GM19239 (cell line): ENCODE measurements around the gene HNRNPU.
A peak's percentile ranks its signal among the peaks of the same experiment; 100 is the strongest.

Source experiments
- DNase-seq: peaks from one replicate; pipeline ENCODE4 v3.0.0; 2011; ENCODE audit warnings: low spot score; ENCODE audit not compliant: insufficient read length
- FAIRE-seq: peaks from 2 replicates; lab custom pipeline; 2011; peaks lifted over from hg19 to GRCh38; lab: Jason Lieb, UNC

Gene HNRNPU

GRCh38 chr1:244864253-244865027, at the start of gene HNRNPU:
TSS of gene HNRNPU (minus strand) at chr1:244864543. CDS start at chr1:244864307, 236 bp downstream.
- FAIRE-seq (peak; percentile 93), DNase-seq (peak; percentile 76)

- FAIRE-seq = no peak
Measured at GRCh38 chr1:244913806-244914205, 49.5 kb upstream of the HNRNPU start.

GRCh38 chr1:244904119-244904518, 39.8 kb upstream of the HNRNPU start:
- DNase-seq (no peak), FAIRE-seq (no peak)

More at GRCh38 chr1:244913806-244914205, 49.5 kb upstream of the HNRNPU start:
- DNase-seq = no peak

GRCh38 chr1:244901400-244902015, 37.2 kb upstream of the HNRNPU start:
- no peak for FAIRE-seq
- DNase-seq = no peak

GRCh38 chr1:244897476-244898254, 33.3 kb upstream of the HNRNPU start:
- no peak for FAIRE-seq
- no peak for DNase-seq

GRCh38 chr1:244896550-244896949, 32.2 kb upstream of the HNRNPU start:
- FAIRE-seq (no peak), DNase-seq (no peak)

GRCh38 chr1:244893836-244894235, 29.5 kb upstream of the HNRNPU start:
- FAIRE-seq = no peak
- no peak for DNase-seq

GRCh38 chr1:244887281-244887680, 22.9 kb upstream of the HNRNPU start:
- DNase-seq = no peak
- no peak for FAIRE-seq

- no peak for DNase-seq
- FAIRE-seq = no peak
Measured at GRCh38 chr1:244881552-244882280, 17.4 kb upstream of the HNRNPU start.

GRCh38 chr1:244878681-244879080, 14.3 kb upstream of the HNRNPU start:
- DNase-seq (no peak), FAIRE-seq (no peak)

GRCh38 chr1:244876228-244876910, 12.0 kb upstream of the HNRNPU start:
- no peak for FAIRE-seq

GRCh38 chr1:244874974-244875579, 10.7 kb upstream of the HNRNPU start:
- FAIRE-seq (no peak), DNase-seq (no peak)

More at GRCh38 chr1:244876228-244876910, 12.0 kb upstream of the HNRNPU start:
- no peak for DNase-seq

GRCh38 chr1:244869950-244870349, 5.6 kb upstream of the HNRNPU start:
- FAIRE-seq (no peak), DNase-seq (no peak)

- FAIRE-seq = no peak
- no peak for DNase-seq
Measured at GRCh38 chr1:244869364-244869827, 5.1 kb upstream of the HNRNPU start.

GRCh38 chr1:244868484-244869363, 4.4 kb upstream of the HNRNPU start:
- FAIRE-seq = no peak
- no peak for DNase-seq

GRCh38 chr1:244866355-244866754, 2.0 kb upstream of the HNRNPU start:
- no peak for DNase-seq
- FAIRE-seq = no peak

GRCh38 chr1:244865820-244866219, 1.5 kb upstream of the HNRNPU start:
- DNase-seq (no peak), FAIRE-seq (peak; percentile 57)

- FAIRE-seq = no peak
- no peak for DNase-seq
Measured at GRCh38 chr1:244865028-244865371, 657 bp upstream of the HNRNPU start.
